MCF 10A (cell line): ENCODE results near the gene SMTNL2. TPM values are rescaled to one million over a fixed set of nuclear protein-coding genes. Genes with fewer than 3 reads are reported as not detected.

Source experiments
- Bru-seq: library from RNA; stranded (reverse); fragments of 400-500 nt; gene quantifications from one replicate; lab custom pipeline; 2021; lab: Mats Ljungman, UMichigan
- BruChase-seq, 2 experiments: library from RNA; stranded (reverse); fragments of 400-500 nt; gene quantifications; one replicate each; lab custom pipeline; 2021; lab: Mats Ljungman, UMichigan
- BruUV-seq: library from RNA; stranded (reverse); fragments of 400-500 nt; replicated peaks from 2 replicates; lab custom pipeline; 2021; lab: Mats Ljungman, UMichigan
- CTCF ChIA-PET: fragments of 300-600 bp; sonication (Branson Sonifier 250); formaldehyde crosslinking; extraction: SDS; loops from one replicate; lab custom pipeline; 2021; ENCODE audit warnings: antibody characterized with exemption, inconsistent platforms; lab: Yijun Ruan, JAX
- POLR2A ChIA-PET: fragments of 300-600, 350-650 bp; sonication (Branson Sonifier 250); formaldehyde crosslinking; extraction: SDS; loops from one replicate; lab custom pipeline; 2020; ENCODE audit warnings: antibody characterized with exemption, inconsistent platforms; lab: Yijun Ruan, JAX
- DNase-seq: peaks from one replicate; pipeline ENCODE4 v3.0.0-alpha.2; 2018; ENCODE audit not compliant: unreplicated experiment
- H3K27ac Mint-ChIP-seq: one replicate; pipeline ENCODE4 v1.8.0; 2022; ENCODE audit warnings: mild to moderate bottlenecking, low read depth, mixed read lengths; ENCODE audit not compliant: unreplicated experiment
- H3K27me3 Mint-ChIP-seq: one replicate; pipeline ENCODE4 v1.8.0; 2022; ENCODE audit warnings: mixed read lengths; ENCODE audit not compliant: insufficient read depth, unreplicated experiment
- H3K36me3 Mint-ChIP-seq: one replicate; pipeline ENCODE4 v1.8.0; 2022; ENCODE audit warnings: mild to moderate bottlenecking, moderate library complexity, mixed read lengths; ENCODE audit not compliant: insufficient read depth, unreplicated experiment
- H3K4me1 Mint-ChIP-seq: one replicate; pipeline ENCODE4 v1.8.0; 2022; ENCODE audit warnings: mixed read lengths; ENCODE audit not compliant: insufficient read depth, unreplicated experiment
- H3K4me3 Mint-ChIP-seq: one replicate; pipeline ENCODE4 v1.8.0; 2022; ENCODE audit warnings: mild to moderate bottlenecking, moderate library complexity, mixed read lengths; ENCODE audit not compliant: unreplicated experiment
- H3K9me3 Mint-ChIP-seq: one replicate; pipeline ENCODE4 v1.8.0; 2022; ENCODE audit warnings: mixed read lengths; ENCODE audit not compliant: unreplicated experiment
- CTCF ChIP-seq: fragments of 200-600 bp; IDR thresholded peaks from one replicate; pipeline ENCODE4 v1.8.0; 2022; ENCODE audit warnings: antibody characterized with exemption, mild to moderate bottlenecking; ENCODE audit not compliant: unreplicated experiment
- intact Hi-C: fragments of 100-400 bp; cut with micrococcal nuclease; formaldehyde crosslinking; loops from 2 replicates; pipeline ENCODE4 v1.14.1; 2022
- long read RNA-seq: library from polyadenylated mRNA; stranded (forward); transcript quantifications from one replicate; pipeline ENCODE4 v2.0.0, GENCODE V29; 2022
- total RNA-seq: library from RNA; stranded (reverse); gene quantifications from 2 replicates; pipeline ENCODE4 v1.2.3, GENCODE V29; 2022

The SMTNL2 gene
- total RNA-seq, result not detected in 2 replicates
- Bru-seq, nascent RNA, result percentile 5 among the genes with signal in this experiment
- not detected for BruChase-seq, experiment 1, labeled RNA remaining after a 6-hour chase
- not detected for BruChase-seq, experiment 2, labeled RNA remaining after a 2-hour chase
- long read RNA-seq, result 0 reads

GRCh38 chr17:4584101-4584916, at the start of gene SMTNL2:
SMTNL2 (plus strand) TSS chr17:4584529; CDS start chr17:4584606, 77 bp downstream.
- no peak for TF ChIP-seq CTCF
- Mint-ChIP-seq H3K36me3 (no peaks in the 10 kb centered on the region), H3K4me1 (peaks cover 7% of the 10 kb centered on the region), H3K27ac (no peak within 1 kb of the TSS), H3K4me3 (no peak within 1 kb of the TSS), H3K9me3 (no peaks in the 10 kb centered on the region), H3K27me3 (peaks cover 62% of the 10 kb centered on the region)
- POLR2A ChIA-PET, result interaction anchor here (0.6 kb wide), 1 partner anchor 13 kb away, joined by 3 read pairs; no protein-coding TSS in a partner anchor
- DNase-seq, result no peak
- BruUV-seq, result no TSS peak
- intact Hi-C loops, result no loop called here
- CTCF ChIA-PET, result interaction anchor here (0.5 kb wide), 1 partner anchor 193 kb away, joined by 3 read pairs; no protein-coding TSS in a partner anchor

- TF ChIP-seq CTCF, result no peak
- CTCF ChIA-PET, result no interaction called here
- intact Hi-C loops, result no loop called here
Observed at GRCh38 chr17:4534928-4535666, 49.2 kb upstream of the SMTNL2 start.

DNA sequence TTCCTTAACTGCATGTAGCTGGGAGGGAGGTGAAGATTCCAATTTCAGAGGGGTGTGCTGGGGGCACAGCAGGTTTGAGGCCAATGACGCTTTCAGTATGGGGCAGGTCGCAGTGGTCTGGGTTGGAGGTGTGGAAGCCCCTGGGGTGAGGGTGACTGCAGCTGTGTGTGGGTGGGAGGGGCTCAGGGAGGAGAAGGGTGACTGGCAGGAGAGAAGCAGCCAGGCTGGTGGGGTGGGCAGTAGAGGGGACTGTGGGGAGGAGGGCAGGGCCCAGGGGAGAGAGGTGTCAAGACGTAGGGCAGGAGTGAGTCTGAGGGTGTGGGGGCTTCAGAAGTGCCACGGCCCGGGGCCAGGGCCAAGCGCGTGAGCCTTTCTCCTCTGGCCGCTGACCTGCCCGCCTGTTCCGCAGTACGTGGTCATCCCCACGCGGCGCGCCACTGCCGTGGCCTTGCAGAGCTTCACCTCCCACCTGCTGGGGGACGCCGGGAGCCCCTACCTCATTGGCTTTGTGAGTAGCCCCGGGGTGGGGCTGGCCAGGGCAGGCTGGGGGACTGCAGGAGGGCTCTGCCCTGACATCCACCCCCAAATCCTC, 48.6 kb upstream of the SMTNL2 start:
- ChIA-PET CTCF (interaction anchor here (0.6 kb wide), 1 partner anchor 19 kb away, joined by 4 read pairs; the partner anchor contains the start of gene MYBBP1A), POLR2A (interaction anchor here (1.1 kb wide), 1 partner anchor 134 kb away, joined by 4 read pairs; no protein-coding TSS in a partner anchor)
- H3K4me1 Mint-ChIP-seq, result peaks cover 5% of the 10 kb centered on the region
- H3K27ac Mint-ChIP-seq, result no peak overlapping the region
- H3K36me3 Mint-ChIP-seq, result peaks cover 50% of the 10 kb centered on the region
- H3K27me3 Mint-ChIP-seq, result peaks cover 12% of the 10 kb centered on the region
- no TSS peak for BruUV-seq
- intact Hi-C loops, result no loop called here
- DNase-seq, result no peak
- no peak overlapping the region for H3K4me3 Mint-ChIP-seq
- H3K9me3 Mint-ChIP-seq, result no peaks in the 10 kb centered on the region
- no peak for TF ChIP-seq CTCF

More at GRCh38 chr17:4534928-4535666, 49.2 kb upstream of the SMTNL2 start:
- Mint-ChIP-seq H3K9me3 (no peaks in the 10 kb centered on the region), H3K27me3 (peaks cover 18% of the 10 kb centered on the region), H3K27ac (no peak overlapping the region), H3K36me3 (peaks cover 49% of the 10 kb centered on the region), H3K4me1 (peaks cover 5% of the 10 kb centered on the region), H3K4me3 (no peak overlapping the region)
- no TSS peak for BruUV-seq
- DNase-seq, result no peak
- POLR2A ChIA-PET, result interaction anchor here (0.6 to 1.1 kb wide), 3 partner anchors 19 to 349 kb away, joined by 3 to 4 read pairs (median 3); no protein-coding TSS in a partner anchor
